GM19035 (cell line): Measurements from ENCODE around the gene SFRP2.

Source experiments
- ATAC-seq: cut with Tn5 transposase; IDR thresholded peaks from one replicate; pipeline ENCODE4 v1.9.1; 2021; ENCODE audit not compliant: unreplicated experiment

The SFRP2 gene

GRCh38 chr4:153777421-153777820, 11.5 kb downstream of the SFRP2 start:
- no peak for ATAC-seq

DNA sequence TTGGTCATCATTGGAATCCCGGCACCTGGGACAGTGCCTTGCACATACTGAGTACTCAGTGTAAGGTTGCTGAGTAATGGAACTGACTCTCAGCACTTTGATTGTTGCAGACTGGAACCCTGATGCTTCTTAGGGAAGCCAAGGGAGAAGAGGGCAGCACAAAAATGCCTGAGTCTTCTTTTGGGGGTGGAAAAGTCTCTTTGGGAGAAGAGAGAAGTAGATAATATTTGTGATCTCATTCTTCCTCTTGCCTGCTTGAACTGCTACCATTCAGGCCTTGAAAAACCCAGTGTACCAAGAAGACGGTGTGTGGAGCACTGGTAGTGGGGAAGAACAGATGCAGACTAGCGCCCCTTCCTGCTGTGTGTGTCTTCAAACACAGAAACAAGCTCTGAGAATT, 12.3 kb downstream of the SFRP2 start:
- no peak for ATAC-seq

GRCh38 chr4:153773236-153773690, 15.6 kb downstream of the SFRP2 start:
- no peak for ATAC-seq

GRCh38 chr4:153771046-153771445, 17.8 kb downstream of the SFRP2 start:
- no peak for ATAC-seq

DNA sequence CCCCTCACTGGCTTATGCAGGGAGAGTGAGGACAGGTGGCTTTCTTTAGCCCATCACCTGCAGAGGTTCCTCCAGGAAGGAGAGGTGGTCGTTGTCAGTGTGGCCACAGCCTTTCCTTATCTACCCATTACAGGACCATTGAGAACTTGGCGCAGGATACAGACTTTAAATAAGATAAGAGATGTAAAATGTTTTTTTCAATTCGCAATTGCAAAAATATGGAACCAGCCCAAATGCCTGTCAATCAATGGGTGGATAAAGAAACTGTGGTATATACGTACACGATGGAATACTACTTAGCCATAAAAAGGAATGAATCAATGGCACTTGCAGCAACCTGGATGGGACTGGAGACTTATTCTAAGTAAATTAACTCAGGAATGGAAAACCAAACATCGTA, 22.1 kb downstream of the SFRP2 start:
- no peak for ATAC-seq

- no peak for ATAC-seq
These were observed 23.0 kb downstream of the SFRP2 start for GRCh38 chr4:153765894-153766293.

- no peak for ATAC-seq
These were observed 24.1 kb downstream of the SFRP2 start for GRCh38 chr4:153764601-153765368.

DNA sequence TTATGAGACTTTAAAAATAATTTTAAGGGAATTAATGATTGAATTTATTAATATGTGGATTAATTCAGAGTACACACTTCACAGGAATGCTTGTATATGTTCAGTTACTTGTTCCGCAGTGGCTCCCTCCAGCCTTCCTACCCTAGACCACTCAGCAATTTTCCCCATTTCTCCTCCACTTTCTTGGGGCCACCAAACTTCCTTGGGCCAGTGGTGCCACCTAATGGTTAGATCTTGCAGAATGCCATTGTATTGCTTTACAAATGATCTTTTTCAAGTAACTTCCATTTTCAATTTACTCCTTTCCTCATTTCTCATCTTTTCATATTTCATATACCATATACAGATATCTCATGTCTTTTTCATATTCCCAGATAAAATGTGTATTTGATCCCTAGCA, 25.5 kb downstream of the SFRP2 start:
- no peak for ATAC-seq

DNA sequence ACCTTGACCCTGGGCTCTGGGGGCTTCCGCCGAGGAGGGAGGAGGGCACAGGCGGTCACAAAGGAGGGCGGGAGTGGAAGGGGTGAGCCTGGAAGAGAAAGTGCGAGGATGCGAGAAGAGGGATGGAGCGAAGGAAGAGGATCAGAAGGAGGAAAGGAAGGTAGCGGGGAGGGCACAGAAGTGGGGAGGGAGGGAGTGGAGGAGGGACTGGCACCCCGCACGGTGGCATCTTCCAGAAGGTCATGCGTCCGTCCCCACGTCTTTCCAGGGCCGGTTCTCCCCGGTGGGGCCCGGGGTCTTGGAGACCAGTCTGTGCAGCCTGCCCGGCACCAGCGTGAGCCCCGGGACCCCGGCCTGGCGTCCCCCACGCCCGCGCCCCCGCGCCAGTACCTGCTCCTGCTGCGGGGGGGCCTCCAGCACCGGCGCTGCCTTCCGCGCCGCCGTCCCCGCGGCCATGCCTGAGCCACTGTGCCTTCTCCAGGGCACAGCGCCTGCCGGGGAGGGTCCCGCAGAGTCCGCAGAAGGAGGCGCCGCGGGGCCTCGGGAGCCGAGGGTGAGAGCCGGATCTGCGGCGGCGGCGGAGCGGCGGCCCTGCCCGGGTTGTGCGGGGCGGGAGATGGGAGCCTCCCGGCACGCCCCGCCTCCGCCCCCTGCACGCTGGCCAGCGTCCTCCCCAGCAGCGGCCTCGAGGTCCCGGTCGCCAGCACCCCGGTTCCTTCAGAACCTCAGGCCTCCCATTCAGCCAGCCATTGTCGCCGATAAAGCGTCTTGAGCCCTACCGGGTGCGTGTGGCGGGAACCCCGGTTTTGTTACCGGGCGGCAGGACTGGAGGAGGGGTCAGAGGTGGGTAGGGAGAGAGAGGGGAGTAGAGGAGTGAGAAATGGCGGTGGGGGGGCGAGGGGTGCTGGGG, 29.2 kb downstream of the SFRP2 start, which contains the start of gene RNF175:
Gene RNF175 (minus strand): TSS at position 618 of the 910 bp plus-strand sequence. CDS start 162 bp downstream, at position 456.
- ATAC-seq, result no peak

GRCh38 chr4:153758688-153759406, 30.0 kb downstream of the SFRP2 start:
- ATAC-seq, result no peak

- no peak for ATAC-seq
These were observed 30.7 kb downstream of the SFRP2 start for GRCh38 chr4:153758136-153758535.

DNA sequence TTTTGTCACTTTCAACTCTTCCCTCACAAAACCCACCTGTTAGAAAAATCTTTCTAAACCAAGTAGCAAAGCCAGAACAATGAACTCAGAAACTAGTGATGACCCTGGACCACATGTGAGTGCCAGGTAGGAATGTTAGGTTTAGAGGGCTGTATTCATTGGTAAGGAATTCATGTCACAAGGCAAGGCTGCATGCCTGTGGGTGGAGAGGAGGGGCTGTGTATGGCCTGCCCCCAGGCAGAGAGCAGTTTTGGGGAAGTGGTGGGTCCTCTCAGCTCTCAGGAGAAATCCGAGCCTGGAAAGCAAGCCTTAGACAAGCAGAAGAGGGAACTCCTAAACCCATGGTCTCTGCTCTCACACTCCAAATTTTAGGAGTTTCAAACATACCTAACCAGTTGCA, 31.5 kb downstream of the SFRP2 start:
- ATAC-seq, result no peak

- ATAC-seq, result no peak
These were observed 33.7 kb downstream of the SFRP2 start for GRCh38 chr4:153755186-153755585.

GRCh38 chr4:153750197-153750817, 38.6 kb downstream of the SFRP2 start:
- ATAC-seq, result peak; percentile 83

DNA sequence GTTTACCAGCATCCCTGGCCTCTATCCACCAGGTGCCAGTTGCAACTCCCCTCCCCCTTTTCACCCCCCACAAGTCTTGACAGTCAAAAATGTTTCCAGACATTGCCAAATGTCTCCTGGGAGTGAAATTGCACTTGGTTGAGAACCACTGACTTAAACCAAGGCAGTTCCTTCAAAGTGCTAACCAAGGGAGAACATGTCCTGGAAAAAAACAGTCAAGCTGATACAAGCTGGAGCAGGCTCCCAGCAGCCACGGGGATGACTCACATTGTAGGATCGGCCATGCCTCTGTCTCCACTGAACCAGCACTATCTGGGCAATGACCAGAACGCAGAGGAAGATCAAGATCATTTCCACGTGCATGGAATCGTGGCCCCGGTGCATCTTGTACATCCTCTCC, 40.5 kb downstream of the SFRP2 start:
- ATAC-seq, result no peak

DNA sequence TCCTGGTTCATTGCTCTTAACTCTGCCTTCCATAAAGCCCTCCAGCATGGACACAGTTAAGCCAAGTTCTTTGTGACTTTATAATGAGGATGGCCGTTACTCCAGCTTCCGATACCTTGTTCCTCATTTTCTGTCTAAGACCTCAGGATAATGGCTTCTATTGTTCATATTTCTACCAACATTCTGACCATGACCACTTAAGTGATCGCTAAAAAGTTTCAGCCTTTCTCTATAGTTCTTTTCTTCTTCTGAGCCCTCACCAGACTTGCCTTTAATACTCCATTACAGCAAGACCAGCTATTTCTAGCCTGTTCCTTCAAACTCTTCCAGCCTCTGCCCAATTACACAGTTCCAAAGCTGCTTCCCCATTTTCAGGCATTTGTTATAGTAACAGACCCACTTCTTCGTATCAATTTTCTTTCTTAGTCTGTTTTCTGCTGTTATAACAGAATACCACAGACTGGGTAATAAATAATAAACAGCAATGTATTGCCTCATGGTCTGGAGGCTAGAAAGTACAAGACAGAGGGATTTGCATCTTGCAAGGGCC, 41.4 kb downstream of the SFRP2 start:
- ATAC-seq, result no peak

DNA sequence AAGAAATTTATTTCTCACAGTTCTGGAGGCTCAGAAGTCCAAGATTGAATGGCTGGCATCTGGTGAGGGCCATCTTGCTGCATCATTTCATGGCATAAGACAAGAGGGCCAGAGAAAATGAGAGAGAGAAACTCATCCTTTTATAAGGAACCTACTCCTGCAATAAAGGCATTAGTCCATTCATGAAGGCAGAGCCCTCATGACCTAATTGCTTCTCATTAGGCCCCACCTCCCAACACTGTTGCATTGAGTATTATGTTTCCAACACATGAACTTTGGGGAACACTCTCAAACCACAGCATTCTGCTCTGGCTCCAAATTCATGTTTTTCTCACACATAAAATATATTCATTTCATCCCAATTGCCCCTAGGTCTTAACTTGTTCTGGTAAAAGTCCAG, 43.2 kb downstream of the SFRP2 start:
- ATAC-seq, result no peak

DNA sequence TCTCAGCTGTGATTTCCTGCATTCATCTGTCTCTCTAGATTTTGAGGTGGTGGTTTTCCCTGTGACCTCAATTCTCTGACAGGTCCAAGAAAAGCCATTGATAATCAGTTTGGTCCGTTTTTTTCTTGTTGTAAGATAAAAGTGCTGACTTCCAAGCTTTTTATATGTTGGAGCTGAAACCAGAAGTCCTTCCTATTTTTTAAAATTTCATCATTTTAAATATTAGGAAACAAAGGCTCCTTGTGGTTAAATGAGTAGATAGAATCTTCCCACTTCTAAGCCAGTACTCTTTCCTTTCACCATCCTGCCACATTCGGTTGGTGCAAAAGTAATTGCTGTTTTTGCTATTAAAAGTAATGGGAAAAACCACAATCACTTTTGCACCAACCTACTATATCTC, 47.3 kb downstream of the SFRP2 start:
- no peak for ATAC-seq

- no peak for ATAC-seq
These were observed 52.9 kb downstream of the SFRP2 start for GRCh38 chr4:153735906-153736461.

DNA sequence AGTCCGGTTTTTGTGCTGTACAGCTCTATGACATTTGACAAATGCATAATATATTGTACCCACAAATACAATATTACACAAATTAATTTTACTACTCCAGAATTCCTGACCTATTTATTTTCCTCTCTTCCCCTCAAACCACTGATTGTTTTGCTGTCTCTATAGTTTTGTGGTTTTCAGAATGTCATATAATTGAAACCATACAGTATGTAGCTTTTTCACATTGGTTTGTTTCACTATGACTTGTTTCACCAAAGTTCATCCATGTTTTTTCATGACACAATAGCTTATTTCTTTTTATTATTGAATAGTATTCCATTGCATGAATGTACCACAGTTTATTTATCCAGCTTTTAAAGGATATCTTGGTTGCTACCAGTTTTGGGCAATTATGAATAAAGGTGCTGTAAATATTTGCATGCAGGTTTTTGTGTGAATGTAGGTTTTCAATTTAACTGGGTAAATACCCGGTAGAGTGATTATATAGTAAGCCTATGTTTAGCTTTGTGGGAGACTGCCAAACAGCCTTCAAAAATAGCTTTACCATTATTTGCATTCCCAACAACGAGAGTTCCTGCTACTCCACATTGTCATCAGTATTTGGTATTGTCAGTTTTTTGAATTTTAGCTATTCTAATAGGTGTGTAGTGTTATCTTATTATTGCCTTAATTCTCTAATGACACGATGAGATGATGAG, 55.0 kb downstream of the SFRP2 start:
- ATAC-seq, result no peak
